Hepatocyte (in vitro differentiated cells): ENCODE results near the gene ZFP62. TPM values are rescaled to one million over a fixed set of nuclear protein-coding genes. Genes with fewer than 3 reads are reported as not detected.

ENCODE experiments used
- DNase-seq: peaks from one replicate; pipeline ENCODE4 v3.0.0-alpha.2; 2016; ENCODE audit warnings: low spot score
- H2AFZ ChIP-seq: fragments of 200-600 bp; sonication (generic); 2 replicates; pipeline ENCODE4 v1.6.0; 2016; ENCODE audit warnings: antibody characterized with exemption, mild to moderate bottlenecking
- H3K27ac ChIP-seq: fragments of 200-600 bp; sonication (generic); 2 replicates; pipeline ENCODE4 v1.5.1; 2016; ENCODE audit warnings: mild to moderate bottlenecking
- H3K27me3 ChIP-seq: fragments of 200-600 bp; sonication (generic); 2 replicates; pipeline ENCODE4 v1.6.1; 2016
- H3K36me3 ChIP-seq: fragments of 200-600 bp; sonication (generic); replicated peaks from 2 replicates; pipeline ENCODE4 v1.5.1; 2016; ENCODE audit warnings: low read depth; ENCODE audit not compliant: insufficient read depth
- H3K4me1 ChIP-seq: fragments of 200-600 bp; sonication (generic); 2 replicates; pipeline ENCODE4 v1.5.1; 2016; ENCODE audit warnings: mild to moderate bottlenecking, moderate library complexity; ENCODE audit not compliant: insufficient read depth
- H3K4me2 ChIP-seq: fragments of 200-600 bp; sonication (generic); 2 replicates; pipeline ENCODE4 v1.6.0; 2016
- H3K4me3 ChIP-seq: fragments of 200-600 bp; sonication (generic); 2 replicates; pipeline ENCODE4 v1.5.1; 2016; ENCODE audit warnings: mild to moderate bottlenecking
- H3K79me2 ChIP-seq: fragments of 200-600 bp; sonication (generic); 2 replicates; pipeline ENCODE4 v1.6.0; 2017; ENCODE audit warnings: mild to moderate bottlenecking
- H3K9me2 ChIP-seq: fragments of 200-600 bp; sonication (generic); replicated peaks from 2 replicates; pipeline ENCODE4 v1.6.0; 2017; ENCODE audit warnings: mild to moderate bottlenecking; ENCODE audit not compliant: insufficient read depth
- H3K9me3 ChIP-seq: fragments of 200-600 bp; sonication (generic); 2 replicates; pipeline ENCODE4 v1.5.1; 2016; ENCODE audit warnings: low read depth, mild to moderate bottlenecking
- H4K20me1 ChIP-seq: fragments of 200-600 bp; sonication (generic); 2 replicates; pipeline ENCODE4 v1.6.0; 2016; ENCODE audit warnings: mild to moderate bottlenecking; ENCODE audit not compliant: insufficient read depth, poor library complexity, severe bottlenecking
- CTCF ChIP-seq: fragments of 200-600 bp; sonication (generic); IDR thresholded peaks from 2 replicates; pipeline ENCODE4 v1.5.1; 2016; ENCODE audit warnings: antibody characterized with exemption, mild to moderate bottlenecking; ENCODE audit not compliant: poor library complexity
- EZH2 ChIP-seq: fragments of 200-600 bp; sonication (generic); IDR thresholded peaks from 2 replicates; pipeline ENCODE4 v1.6.1; 2016; ENCODE audit warnings: antibody characterized with exemption, mild to moderate bottlenecking, borderline replicate concordance
- EZH2phosphoT487 ChIP-seq: fragments of 200-600 bp; sonication (generic); IDR thresholded peaks from one replicate; pipeline ENCODE4 v1.6.1; 2018; ENCODE audit warnings: antibody characterized with exemption, mild to moderate bottlenecking, low read depth, moderate library complexity; ENCODE audit not compliant: unreplicated experiment, severe bottlenecking
- WGBS: methylation state at CpG from one replicate; pipeline ENCODE4 v1.1.6; 2016; ENCODE audit warnings: low lambda C conversion rate; ENCODE audit errors: missing lambda C conversion rate; 5-methylcytosine and 5-hydroxymethylcytosine counted together
- polyA plus RNA-seq: library from polyadenylated mRNA; unstranded; fragments of >200 nt; fragmentation: Nextera tagmentation; extraction: Ambion mirVana; gene quantifications from 2 replicates; pipeline ENCODE4 v1.2.1, GENCODE V29; 2016
- small RNA-seq: library from RNA; depleted of rRNA; stranded (forward); fragments of <200 nt; gene quantifications from one replicate; pipeline ENCODE3, GENCODE V24; 2014
- total RNA-seq: library from RNA; depleted of rRNA; stranded (reverse); fragments of >200 nt; gene quantifications from 2 replicates; pipeline ENCODE4 v1.2.3, GENCODE V29; 2014

Gene ZFP62
- total and polyA plus RNA-seq, 2 experiments from 2014 or later = 13.5 to 31.7 TPM

GRCh38 chr5:180798193-180798592 is 62.9 kb downstream of the ZFP62 start:
- H3K4me3 ChIP-seq = no peak overlapping the region
- H3K27ac ChIP-seq = no peak overlapping the region
- no peaks in the 10 kb centered on the region for H3K36me3 ChIP-seq
- no peaks in the 10 kb centered on the region for H3K27me3 ChIP-seq
- H3K4me1 ChIP-seq = peaks cover 35% of the 10 kb centered on the region
- H3K9me2 ChIP-seq = no peaks in the 10 kb centered on the region
- peaks cover 92% of the 10 kb centered on the region for H3K79me2 ChIP-seq
- no peak for DNase-seq
- H3K4me2 ChIP-seq = no peak overlapping the region
- WGBS = 78% methylated on average over 11 of the region's 11 CpGs
- H3K9me3 ChIP-seq = no peaks in the 10 kb centered on the region
- no peak for TF ChIP-seq CTCF
- TF ChIP-seq EZH2phosphoT487 = no peak
- no peak for TF ChIP-seq EZH2
- peaks cover 87% of the 10 kb centered on the region for H4K20me1 ChIP-seq
- no peak overlapping the region for H2AFZ ChIP-seq

Small RNAs within 50 kb of the gene (small RNA-seq; reads per million reads assigned to genes)
- not detected for gene RF00019

Other genes starting within 250 kb of the ZFP62 start
- gene FLT4, start 211.7 kb downstream of the ZFP62 start, total RNA-seq = 0.90 and 2.2 TPM in 2 replicates
- 0.83 and 1.3 TPM in 2 replicates for gene FLT4, start 211.7 kb downstream of the ZFP62 start, polyA plus RNA-seq
- gene OR2Y1, start 121.2 kb downstream of the ZFP62 start, total RNA-seq = not detected in 2 replicates
- gene OR2Y1, start 121.2 kb downstream of the ZFP62 start, polyA plus RNA-seq = not detected in 2 replicates
- gene MGAT1, start 58.5 kb downstream of the ZFP62 start, total RNA-seq = 137 and 152 TPM in 2 replicates
- 149 and 151 TPM in 2 replicates for gene MGAT1, start 58.5 kb downstream of the ZFP62 start, polyA plus RNA-seq
- gene BTNL8, start 37.9 kb upstream of the ZFP62 start, total RNA-seq = 19.1 and 22.0 TPM in 2 replicates
- gene BTNL8, start 37.9 kb upstream of the ZFP62 start, polyA plus RNA-seq = 9.8 and 12.5 TPM in 2 replicates
- gene BTNL3, start 127.6 kb upstream of the ZFP62 start, total RNA-seq = 25.9 and 31.3 TPM in 2 replicates
- gene BTNL3, start 127.6 kb upstream of the ZFP62 start, polyA plus RNA-seq = 15.9 and 21.2 TPM in 2 replicates
- 0.27 and 1.0 TPM in 2 replicates for gene BTNL9, start 179.0 kb upstream of the ZFP62 start, total RNA-seq
- gene BTNL9, start 179.0 kb upstream of the ZFP62 start, polyA plus RNA-seq = 0.11 and 1.4 TPM in 2 replicates